NCI-H146 treated with DMSO at 0.1 percent for 48 hours (cell line): ENCODE measurements around the gene ANO4.

Experiments used
- DNase-seq: peaks from one replicate; lab custom pipeline; 2025; ENCODE audit not compliant: unreplicated experiment; lab: John Stamatoyannopoulos, UW

ANO4 gene

DNA sequence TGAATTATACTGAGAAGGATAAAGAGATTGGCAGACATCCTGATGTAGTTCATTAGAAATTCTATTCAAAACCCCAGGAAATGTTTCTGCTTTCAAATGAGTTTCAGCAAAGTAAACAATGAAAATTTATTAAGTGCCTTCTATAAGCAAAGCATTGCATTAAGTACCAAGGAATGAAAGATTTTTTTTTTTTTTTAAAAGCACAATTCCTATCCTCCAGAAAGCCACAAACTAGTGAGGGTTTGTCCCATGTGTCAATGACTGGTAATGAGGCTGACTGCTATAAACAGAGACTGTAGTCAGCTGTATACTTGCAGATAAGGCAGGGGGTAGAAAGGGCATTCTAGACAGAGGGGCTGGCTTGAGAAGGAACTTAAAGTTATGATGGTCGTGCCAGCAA lies 6.7 kb downstream of the ANO4 start:
- no peak for DNase-seq

DNA sequence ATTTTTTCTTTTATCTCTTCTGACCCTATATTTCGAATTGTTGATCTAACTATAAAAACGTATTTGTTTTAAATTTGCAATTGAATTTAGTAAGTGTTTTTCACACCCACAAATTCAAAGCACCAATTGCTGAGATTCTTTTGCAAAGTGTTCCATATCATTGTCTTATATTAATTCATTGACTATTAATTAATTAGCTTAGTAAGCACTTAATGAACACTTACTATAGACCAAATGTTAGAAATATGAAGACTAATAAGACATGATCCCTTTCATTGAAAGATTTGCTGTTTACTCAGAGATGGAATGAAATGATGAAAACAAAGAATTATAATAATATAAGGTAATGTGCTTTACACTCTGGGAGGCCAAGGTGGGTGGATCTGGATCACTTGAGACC lies 14.2 kb downstream of the ANO4 start:
- DNase-seq, result no peak

DNA sequence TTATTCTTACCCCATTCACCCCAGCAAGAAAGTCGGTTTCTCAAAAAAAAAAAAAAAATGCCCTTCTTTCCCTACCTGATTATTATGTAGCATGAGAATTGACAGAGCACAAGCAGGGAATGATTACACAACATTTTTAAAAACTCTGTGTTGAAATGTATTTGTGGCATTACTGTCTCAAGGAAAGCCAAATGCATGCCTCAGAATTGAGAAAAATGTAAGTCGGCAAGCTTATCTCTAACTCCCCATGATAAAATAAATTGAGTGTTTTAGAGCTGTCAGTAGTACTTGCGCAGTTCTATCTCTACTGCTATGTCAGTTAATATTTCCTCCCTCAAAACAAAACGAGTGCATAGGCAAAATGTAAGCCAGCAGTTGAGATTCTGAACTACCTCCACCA lies 25.7 kb downstream of the ANO4 start:
- no peak for DNase-seq

DNA sequence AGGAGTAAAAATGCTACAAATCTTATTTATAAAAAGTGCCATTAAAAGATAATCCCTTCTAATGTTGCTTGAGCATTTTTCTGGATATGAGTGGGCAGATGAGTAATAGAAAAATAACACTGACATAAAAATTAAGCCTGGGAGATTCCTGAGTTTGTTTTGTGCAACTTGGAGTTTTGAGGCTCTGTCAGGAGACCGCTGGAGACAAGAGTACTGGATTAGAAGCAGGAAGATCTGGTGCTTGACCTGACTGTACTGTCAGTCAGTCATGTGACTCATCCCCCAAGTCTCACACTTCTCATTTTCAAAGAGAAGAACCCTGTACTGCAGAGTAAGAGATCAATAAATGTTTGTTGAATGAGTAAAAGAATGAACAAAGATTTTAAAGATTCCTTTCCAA lies 29.4 kb downstream of the ANO4 start:
- no peak for DNase-seq

DNA sequence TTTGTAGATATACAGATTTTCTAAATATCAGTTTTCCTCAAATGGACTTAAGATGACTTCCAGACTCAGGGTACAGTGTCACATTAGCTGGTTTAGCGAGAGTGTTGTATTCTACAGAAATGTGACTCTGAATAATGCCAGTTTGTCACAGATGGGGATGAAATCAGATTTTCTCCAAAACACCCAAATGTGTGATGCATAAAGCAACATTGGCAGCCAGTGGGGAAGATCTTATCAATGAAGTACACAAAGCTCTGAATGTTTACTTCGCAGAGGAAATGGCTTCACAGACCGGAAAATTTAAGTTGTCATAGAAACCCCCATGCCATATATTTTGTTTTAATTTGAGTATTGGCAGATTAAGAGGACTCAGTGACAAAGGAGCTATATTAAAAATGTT lies 29.9 kb downstream of the ANO4 start:
- no peak for DNase-seq

DNA sequence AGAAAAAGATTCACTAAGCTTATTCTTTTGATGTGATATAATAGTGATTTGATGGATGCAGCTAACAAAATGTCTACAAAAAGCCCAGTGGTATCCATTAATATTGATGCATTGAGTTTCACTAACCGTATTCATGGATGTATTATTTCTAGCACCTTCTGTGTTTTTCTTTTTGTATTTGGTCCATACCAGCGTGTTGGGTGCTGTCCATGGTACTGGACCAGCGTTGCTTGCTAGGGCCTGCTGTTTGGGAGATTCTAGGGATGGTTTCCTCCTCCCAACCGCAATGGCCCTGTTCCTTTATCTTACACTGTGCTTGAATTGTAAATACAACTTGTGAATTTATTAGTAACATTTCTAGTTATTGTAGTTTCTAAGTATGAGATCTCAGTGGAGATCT lies 31.7 kb downstream of the ANO4 start:
- no peak for DNase-seq

DNA sequence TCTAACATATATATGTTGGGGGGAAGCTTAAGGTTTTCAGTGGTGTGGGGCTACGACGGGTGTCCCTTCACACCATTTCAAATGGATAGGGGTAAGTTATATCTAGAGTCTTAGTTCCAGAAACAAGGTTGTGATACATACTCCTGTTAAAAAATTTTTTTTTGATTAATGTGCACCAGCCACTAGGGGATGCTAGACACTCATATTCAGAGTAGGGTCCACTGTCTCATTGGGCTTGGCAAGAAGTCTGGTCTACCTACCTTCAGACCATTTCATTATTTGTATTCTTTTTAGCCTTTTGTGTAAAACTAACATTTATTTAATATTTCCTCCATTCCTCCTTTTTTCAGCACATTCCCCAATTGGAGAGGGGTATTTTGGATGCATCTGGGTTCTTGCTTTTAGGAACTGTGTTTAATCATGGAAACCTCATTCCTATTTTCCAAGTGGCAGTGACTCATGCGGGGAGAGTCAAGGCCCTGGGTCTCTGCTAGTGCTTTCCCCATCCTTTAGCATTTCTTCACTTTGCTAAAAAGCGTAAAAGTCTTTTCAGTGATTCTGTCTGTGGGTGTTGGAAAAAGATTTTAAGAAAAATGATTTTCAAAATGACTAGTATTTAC lies 33.4 kb downstream of the ANO4 start:
- peak; percentile 61 for DNase-seq

DNA sequence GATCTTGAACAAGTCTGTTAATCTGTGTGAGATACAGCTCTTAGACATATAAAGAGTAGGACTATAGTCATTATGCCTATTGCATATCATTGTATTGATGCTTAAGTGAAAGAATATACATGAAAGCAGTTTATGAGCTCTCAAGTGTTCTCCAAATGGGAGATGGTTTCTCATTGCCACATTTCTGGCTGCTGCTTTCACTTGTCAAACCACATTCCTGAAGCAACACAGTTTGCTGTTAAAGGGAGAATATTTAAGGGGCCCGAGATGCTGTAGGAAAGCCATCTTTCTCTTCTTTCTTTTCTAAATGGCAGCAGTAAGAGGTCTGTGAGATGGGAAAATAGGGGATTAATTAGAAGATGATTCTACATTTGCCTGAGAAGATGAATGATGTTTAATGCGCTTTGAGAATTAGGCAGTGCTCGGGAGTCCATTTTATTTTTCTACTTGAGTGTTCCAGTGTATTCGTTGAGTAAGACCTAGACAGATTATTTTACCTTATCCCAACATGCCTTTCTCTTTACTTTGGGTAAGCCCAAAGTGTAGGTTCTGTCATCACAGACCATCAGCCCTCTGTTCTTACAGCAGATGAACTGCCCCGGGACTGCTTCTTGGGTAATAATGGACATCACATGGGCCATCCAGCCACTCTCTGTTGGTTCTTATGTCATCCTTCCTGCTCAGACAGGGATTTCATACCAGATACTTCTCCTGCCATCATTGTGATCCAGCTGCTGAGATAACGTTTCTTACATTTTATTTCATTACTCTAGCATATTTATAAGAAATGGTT lies 35.6 kb downstream of the ANO4 start:
- no peak for DNase-seq

DNA sequence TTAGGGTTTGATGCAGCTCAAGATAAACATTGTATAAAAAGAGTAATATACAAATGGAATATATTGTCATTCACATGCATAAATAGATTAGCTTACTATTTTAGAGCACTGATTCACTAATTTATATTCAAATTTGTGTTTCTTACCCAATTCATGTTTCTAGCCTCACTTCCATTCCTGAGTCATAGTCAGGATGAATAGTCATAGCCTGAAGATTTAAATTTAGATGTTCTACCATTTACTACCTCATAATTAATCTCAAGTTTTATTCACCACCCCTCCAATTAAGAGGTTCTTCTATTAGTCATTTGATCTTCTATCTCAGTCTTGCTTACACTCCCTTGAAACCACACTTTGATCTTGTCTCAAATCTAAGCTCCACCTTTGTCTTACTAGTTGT lies 38.7 kb downstream of the ANO4 start:
- no peak for DNase-seq

DNA sequence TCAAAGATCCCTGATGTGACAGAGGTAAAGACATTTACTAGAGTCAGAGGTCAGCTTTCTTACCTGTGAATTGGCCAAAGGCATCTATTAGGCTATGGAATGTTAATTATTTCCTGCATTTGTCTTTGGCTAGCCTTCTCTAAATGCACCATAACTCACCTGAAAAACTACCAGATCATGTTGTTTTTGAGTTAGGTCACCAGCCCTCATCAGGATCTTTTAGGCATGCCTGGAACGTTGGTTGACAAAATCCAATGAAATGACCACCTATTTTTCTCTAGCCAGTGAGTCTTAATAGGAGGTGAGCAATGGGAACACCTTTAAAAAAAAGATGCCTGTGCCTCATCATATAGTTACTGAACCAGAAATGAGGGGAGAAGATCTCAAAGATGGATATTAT lies 46.2 kb downstream of the ANO4 start:
- no peak for DNase-seq

DNA sequence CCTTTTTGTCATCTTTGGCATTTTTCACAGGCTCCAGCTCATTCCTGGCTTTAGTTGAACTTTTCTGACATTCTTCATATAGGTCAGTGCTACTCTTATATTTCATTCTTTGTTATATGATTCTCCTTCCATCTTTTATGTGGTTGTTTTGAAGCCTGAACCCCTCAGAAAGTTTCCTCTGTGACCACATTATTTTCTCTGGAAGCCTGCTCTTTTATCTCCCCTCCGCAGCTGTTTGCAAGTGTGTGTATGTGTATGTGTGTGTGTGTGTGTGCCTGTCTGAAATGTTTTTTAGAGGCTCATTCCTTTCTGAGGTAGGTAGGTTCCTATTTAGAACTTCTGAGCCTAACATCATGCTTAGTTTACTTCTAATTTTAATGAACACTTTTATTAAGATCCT lies 47.6 kb downstream of the ANO4 start:
- no peak for DNase-seq

DNA sequence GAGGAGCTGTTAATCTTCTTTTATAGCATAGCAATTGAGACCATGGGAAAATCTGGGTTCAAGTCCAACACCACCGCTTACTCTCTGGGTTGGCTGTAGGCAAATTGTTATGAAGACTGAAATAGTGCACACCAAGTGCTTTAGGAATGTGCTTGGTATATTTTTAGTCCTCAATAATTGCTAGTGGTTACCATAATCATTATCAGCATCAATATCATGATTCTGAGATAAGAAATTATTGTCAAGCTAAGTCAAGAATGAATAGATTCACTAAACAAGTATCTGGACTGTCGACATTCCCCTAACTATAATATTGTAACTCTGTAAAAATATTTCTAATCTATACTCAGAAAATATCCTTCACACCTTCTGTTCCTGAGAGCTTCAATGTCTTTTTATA lies 48.5 kb downstream of the ANO4 start:
- DNase-seq, result no peak

DNA sequence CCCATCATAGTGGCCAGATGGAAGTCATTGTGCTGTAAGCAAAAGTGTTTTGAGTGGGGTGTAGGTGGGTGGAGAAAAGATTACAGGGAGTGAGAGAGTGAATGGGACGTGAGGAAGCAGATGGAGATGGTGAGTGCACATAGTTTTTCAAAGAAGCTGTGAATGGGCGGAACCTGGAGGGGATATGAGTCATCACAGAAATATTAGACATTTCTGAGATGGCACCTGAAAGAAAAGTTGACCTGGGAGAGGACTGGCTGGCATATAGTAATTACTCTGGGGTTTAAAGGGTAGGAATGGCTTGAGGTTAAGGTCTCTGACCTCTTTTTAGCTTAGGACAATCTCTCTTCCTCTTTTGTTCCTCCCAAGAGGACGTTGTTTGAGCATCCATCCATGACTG lies 50.5 kb downstream of the ANO4 start:
- no peak for DNase-seq

DNA sequence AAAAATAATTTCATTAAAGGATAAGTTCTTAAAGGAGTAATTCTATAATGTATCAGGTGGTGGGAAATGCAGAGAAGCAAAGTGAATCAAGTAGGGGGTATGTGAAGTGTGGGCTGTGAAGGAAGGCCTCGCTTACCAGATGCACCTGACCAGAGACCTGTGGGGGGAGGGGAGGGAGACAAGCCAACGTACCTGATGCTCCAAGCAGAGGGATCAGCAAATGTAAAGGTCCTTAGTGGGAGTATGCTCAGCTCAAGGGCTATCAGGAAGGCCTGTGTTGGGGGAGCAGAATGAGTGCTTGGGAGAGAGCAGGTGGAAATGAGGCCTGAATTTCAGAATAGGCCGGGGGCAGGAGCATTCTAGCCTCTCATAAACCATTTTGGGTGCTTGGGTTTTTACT lies 57.1 kb downstream of the ANO4 start:
- no peak for DNase-seq

DNA sequence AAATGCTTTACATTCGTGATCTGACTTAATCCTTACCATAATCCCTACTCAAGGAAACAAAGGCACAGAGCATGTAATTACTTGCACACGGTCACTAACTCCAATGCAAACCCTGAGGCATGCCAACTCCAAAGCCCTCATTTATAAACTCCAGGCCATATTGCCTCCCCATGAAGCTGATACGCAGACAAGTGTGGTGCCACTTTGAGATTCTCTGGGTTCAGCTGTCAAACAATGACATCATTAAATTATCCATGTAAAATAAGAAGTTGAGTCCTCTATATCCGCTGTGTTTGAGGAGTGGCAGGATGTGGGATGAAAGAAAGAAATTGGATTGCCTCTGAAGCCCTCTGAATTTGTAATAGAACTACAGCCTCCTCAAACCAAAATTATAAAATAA lies 62.8 kb downstream of the ANO4 start:
- no peak for DNase-seq

DNA sequence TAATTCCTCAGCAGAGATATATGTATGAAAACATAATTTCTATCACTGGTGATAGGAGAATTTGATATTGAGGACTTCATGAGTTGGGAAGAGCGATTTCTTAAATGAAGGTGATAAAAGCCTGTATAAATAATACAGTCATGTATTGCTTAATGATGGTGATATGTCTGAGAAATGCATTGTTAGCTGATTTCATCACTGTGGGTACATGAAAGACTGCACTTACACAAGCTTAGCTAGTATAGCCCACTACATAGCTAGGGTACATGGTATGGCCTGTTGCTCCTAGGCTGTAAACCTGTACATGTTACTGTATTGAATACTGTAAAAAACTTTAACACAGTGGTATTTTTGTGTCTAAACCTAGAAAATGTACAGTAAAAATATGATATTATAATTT lies 63.4 kb downstream of the ANO4 start:
- no peak for DNase-seq

DNA sequence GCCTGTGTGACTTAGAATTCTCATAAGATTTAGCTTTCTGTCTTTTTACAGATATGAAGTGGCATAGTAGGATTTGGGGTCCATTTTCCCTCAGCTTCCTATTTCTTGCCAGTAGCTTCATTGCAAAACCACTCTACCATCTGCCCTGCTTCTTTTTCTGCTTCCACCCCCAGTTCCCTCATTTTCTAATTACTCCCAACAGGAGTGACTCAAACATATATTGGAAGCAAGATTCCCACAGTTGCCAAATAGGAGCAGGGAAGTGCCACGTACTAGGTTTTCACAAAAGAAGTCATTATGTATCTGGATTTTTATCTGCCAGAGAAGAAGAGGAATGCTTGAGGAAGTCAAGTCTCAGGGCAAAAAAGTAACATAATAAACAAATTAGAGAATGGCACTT lies 64.1 kb downstream of the ANO4 start:
- no peak for DNase-seq

DNA sequence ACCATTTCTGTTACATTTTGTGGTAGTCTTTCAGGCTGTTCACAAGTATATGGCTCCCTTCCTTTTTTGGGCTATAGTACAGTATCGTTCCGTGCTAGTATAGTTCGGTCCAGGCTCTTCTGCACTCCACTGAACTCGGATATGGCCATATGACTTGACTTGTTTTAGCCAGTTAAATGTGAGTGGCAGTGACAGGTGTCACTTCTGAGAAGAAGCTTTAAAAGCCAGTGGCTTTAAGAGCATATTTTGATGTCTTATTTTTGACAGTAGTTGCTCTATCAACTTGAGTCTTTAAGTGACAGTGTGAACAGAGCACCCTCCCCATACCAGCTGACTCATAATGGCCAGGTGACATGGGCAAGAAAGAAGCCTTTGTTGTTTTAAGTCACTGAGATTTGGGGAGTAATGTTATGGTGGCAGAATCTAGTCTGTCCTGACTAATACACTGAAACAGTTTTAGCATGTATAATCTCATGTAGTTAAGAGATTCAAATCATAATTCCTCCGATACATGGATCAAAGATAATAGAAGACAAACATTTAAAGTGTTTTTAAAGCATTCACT lies 64.6 kb downstream of the ANO4 start:
- DNase-seq, result no peak

DNA sequence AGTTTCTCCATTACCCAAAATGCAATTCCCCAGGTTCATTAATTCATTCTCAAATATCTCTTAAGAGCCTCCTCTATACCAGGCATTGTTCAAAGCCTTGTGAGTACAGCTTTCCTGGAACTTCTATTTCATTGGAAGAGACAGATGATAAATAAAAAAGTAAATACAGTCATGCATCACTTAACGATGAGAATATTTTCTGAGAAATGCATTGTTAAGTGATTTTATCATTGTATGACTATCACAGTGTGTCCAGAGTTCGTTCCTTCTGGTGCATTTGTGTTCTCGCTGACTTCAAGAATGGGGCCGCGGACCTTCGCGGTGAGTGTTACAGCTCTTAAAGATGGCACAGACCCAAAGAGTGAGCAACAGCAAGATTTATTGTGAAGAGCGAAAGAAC lies 66.0 kb downstream of the ANO4 start:
- DNase-seq, result no peak

DNA sequence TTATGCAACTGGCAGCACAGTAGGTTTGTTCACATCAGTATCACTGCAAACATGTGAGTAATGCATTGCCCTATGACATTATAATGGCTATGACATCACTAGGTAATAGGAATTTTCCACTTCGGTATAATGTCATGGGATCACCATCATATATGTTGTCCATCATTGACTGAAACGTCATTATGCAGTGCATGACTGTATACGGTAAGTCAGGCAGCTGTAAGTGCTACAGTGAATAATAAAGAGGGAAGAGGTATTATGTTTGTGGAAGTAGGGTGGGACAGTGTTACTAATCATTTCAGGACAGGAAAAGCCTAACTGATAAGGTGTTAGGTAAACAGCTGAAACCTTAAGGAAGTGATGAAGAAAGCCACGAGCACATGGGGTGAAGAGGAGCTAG lies 68.1 kb downstream of the ANO4 start:
- no peak for DNase-seq

DNA sequence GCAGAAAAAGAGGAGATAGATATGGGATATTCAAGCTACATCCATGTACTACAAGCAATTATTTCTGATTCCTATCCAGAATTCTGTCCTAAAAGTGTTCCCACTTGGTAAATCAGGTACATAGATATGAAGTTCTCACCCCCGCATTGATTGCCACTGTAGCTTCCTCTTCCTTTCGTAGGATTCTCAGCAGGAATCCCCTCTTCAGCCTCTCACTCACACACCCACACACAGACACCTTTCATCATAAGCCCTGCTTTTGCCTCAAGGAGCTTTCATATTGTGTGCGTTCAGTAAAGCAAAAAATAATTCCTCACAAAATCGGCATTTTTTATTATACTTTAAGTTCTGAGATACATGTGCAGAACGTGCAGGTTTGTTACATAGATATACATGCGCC lies 69.8 kb downstream of the ANO4 start:
- DNase-seq, result no peak

DNA sequence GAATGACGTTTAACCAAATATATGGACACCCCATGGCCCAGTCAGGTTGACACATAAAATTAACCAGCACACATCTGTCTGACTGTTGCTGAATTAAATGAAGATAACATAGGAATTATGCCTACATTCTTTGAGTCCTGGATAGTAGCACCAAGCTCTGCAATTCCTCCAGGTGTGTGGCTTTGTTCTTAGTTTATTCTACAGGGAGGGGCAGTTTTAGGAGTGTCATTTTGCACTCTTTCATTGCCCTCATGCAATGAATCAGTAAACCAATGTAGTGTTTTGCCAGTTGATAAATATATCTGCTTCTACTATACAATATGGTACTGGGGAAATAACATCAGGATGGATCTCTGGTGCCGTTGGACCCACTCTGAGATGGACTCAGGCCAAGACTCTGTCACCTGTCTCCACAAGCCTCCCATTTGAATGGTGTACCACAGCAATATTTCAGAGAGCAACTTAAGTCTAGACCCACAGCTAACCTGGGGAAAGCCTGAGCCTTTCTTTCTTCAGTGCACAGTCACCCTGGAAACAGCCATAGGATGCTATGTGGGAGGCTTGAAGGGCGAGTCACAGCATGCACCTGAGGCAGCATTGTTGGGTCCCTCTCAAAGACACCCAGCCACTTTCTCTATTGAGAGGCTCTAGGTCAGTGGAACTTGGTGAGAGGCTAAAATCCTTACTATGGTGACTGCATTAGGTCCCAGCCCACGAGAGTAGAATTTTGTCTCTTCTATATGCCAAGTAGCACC lies 73.2 kb downstream of the ANO4 start:
- no peak for DNase-seq
